GM19324 (cell line): ENCODE data around the gene TMEM208.

Experiments used
- ATAC-seq: cut with Tn5 transposase; IDR thresholded peaks from one replicate; pipeline ENCODE4 v1.9.1; 2021; ENCODE audit warnings: mild to moderate bottlenecking, moderate library complexity; ENCODE audit not compliant: unreplicated experiment, low FRiP score

The TMEM208 gene

GRCh38 chr16:67226804-67227566, at the start of gene TMEM208:
Gene TMEM208 (plus strand): TSS chr16:67227130. CDS start chr16:67227219, 89 bp downstream.
- ATAC-seq: peak; percentile 94

GRCh38 chr16:67177743-67178699, 48.9 kb upstream of the TMEM208 start:
- no peak for ATAC-seq

GRCh38 chr16:67179421-67180080, 47.4 kb upstream of the TMEM208 start:
- ATAC-seq: no peak

- ATAC-seq: no peak
Observed at GRCh38 chr16:67180166-67180565, 46.8 kb upstream of the TMEM208 start.

GRCh38 chr16:67181346-67181745, 45.6 kb upstream of the TMEM208 start:
- ATAC-seq: no peak

- ATAC-seq: no peak
Observed at GRCh38 chr16:67182288-67182687, 44.6 kb upstream of the TMEM208 start.

GRCh38 chr16:67183284-67183626, 43.7 kb upstream of the TMEM208 start:
- no peak for ATAC-seq

GRCh38 chr16:67183627-67184452, 43.1 kb upstream of the TMEM208 start, which contains the start of gene MATCAP1:
Gene MATCAP1 (minus strand): TSS chr16:67183963. CDS start chr16:67180610, 3,353 bp downstream.
- peak; percentile 92 for ATAC-seq

GRCh38 chr16:67184453-67184994, 42.4 kb upstream of the TMEM208 start:
- no peak for ATAC-seq

- ATAC-seq: no peak
Observed at GRCh38 chr16:67184995-67185650, 41.8 kb upstream of the TMEM208 start.

GRCh38 chr16:67185651-67186134, 41.2 kb upstream of the TMEM208 start:
- no peak for ATAC-seq

- ATAC-seq: no peak
Observed at GRCh38 chr16:67186550-67186950, 40.4 kb upstream of the TMEM208 start.

GRCh38 chr16:67187175-67187890, 39.6 kb upstream of the TMEM208 start:
- no peak for ATAC-seq

GRCh38 chr16:67188323-67188722, 38.6 kb upstream of the TMEM208 start:
- no peak for ATAC-seq

GRCh38 chr16:67188798-67189197, 38.1 kb upstream of the TMEM208 start:
- no peak for ATAC-seq

- no peak for ATAC-seq
Observed at GRCh38 chr16:67190041-67190440, 36.9 kb upstream of the TMEM208 start, which contains the start of gene EXOC3L1. Gene EXOC3L1 (minus strand): TSS chr16:67190136. CDS start chr16:67189676, 460 bp downstream.

- ATAC-seq: no peak
Observed at GRCh38 chr16:67190448-67191399, 36.2 kb upstream of the TMEM208 start.
